H9 (cell line): ENCODE results near the gene ITK. TPM values are rescaled to one million over a fixed set of nuclear protein-coding genes. Genes with fewer than 3 reads are reported as not detected.

Experiments used
- DNase-seq: peaks from one replicate; pipeline ENCODE4 v3.0.0-alpha.2; 2017
- H2AFZ ChIP-seq: one replicate; pipeline ENCODE4 v1.6.1; 2013; ENCODE audit warnings: mild to moderate bottlenecking, low read length, control low read depth, moderate library complexity
- H2AK5ac ChIP-seq: 2 replicates; pipeline ENCODE4 v1.6.1; 2013; ENCODE audit warnings: low read length, control low read depth, mixed read lengths; ENCODE audit not compliant: insufficient read length
- H2BK120ac ChIP-seq: one replicate; pipeline ENCODE4 v1.6.1; 2013; ENCODE audit warnings: low read depth, mild to moderate bottlenecking, low read length, control low read depth, inconsistent platforms; ENCODE audit not compliant: poor library complexity, severe bottlenecking
- H2BK12ac ChIP-seq: 2 replicates; pipeline ENCODE4 v1.6.1; 2013; ENCODE audit warnings: low read length, control low read depth, mixed read lengths, low read depth; ENCODE audit not compliant: insufficient read length
- H2BK15ac ChIP-seq: 2 replicates; pipeline ENCODE4 v1.6.1; 2013; ENCODE audit warnings: low read depth, low read length, control low read depth
- H2BK20ac ChIP-seq: one replicate; pipeline ENCODE4 v1.6.1; 2013; ENCODE audit warnings: low read depth, mild to moderate bottlenecking, low read length, control low read depth, inconsistent platforms; ENCODE audit not compliant: poor library complexity, severe bottlenecking
- H2BK5ac ChIP-seq: 2 replicates; pipeline ENCODE4 v1.6.1; 2013; ENCODE audit warnings: low read length, control low read depth, mixed read lengths; ENCODE audit not compliant: insufficient read length
- H3K14ac ChIP-seq: 2 replicates; pipeline ENCODE4 v1.6.1; 2013; ENCODE audit warnings: low read length, control low read depth; ENCODE audit not compliant: insufficient read depth
- H3K18ac ChIP-seq: 2 replicates; pipeline ENCODE4 v1.6.1; 2013; ENCODE audit warnings: low read depth, mild to moderate bottlenecking, mixed read lengths, low read length, control low read depth; ENCODE audit not compliant: insufficient read length
- H3K23ac ChIP-seq: 2 replicates; pipeline ENCODE4 v1.6.1; 2013; ENCODE audit warnings: low read length, control low read depth, mixed read lengths, low read depth; ENCODE audit not compliant: insufficient read length
- H3K23me2 ChIP-seq: 2 replicates; pipeline ENCODE4 v1.6.1; 2013; ENCODE audit warnings: low read depth, mild to moderate bottlenecking, mixed read lengths, low read length, control low read depth; ENCODE audit not compliant: insufficient read length, poor library complexity, severe bottlenecking
- H3K27ac ChIP-seq: 2 replicates; pipeline ENCODE4 v1.5.1; 2013; ENCODE audit warnings: low read length, control low read depth, mixed read lengths, low read depth; ENCODE audit not compliant: insufficient read length
- H3K27me3 ChIP-seq: 2 replicates; pipeline ENCODE4 v1.6.1; 2013; ENCODE audit warnings: low read length, control low read depth, inconsistent platforms; ENCODE audit not compliant: insufficient read depth
- H3K4ac ChIP-seq: 2 replicates; pipeline ENCODE4 v1.6.1; 2013; ENCODE audit warnings: low read depth, mild to moderate bottlenecking, control low read depth, inconsistent platforms, low read length, moderate library complexity
- H3K4me1 ChIP-seq: 2 replicates; pipeline ENCODE4 v1.6.1; 2013; ENCODE audit warnings: low read length, control low read depth, inconsistent platforms; ENCODE audit not compliant: insufficient read depth
- H3K4me2 ChIP-seq: 2 replicates; pipeline ENCODE4 v1.6.1; 2013; ENCODE audit warnings: low read length, control low read depth, mixed read lengths; ENCODE audit not compliant: insufficient read length, insufficient read depth
- H3K56ac ChIP-seq: 2 replicates; pipeline ENCODE4 v1.6.1; 2013; ENCODE audit warnings: low read depth, mild to moderate bottlenecking, mixed read lengths, low read length, control low read depth; ENCODE audit not compliant: insufficient read length
- H3K79me1 ChIP-seq: 2 replicates; pipeline ENCODE4 v1.6.1; 2013; ENCODE audit warnings: low read depth, mild to moderate bottlenecking, moderate library complexity, low read length, control low read depth, inconsistent platforms; ENCODE audit not compliant: insufficient read depth, poor library complexity, severe bottlenecking
- H3K79me2 ChIP-seq: 2 replicates; pipeline ENCODE4 v1.6.1; 2013; ENCODE audit warnings: low read length, control low read depth, inconsistent platforms; ENCODE audit not compliant: insufficient read depth
- H3K9ac ChIP-seq: 2 replicates; pipeline ENCODE4 v1.6.1; 2013; ENCODE audit warnings: low read length, control low read depth, mixed read lengths; ENCODE audit not compliant: insufficient read length; ENCODE audit errors: extremely low read depth
- H3K9me3 ChIP-seq: one replicate; pipeline ENCODE4 v1.6.1; 2013; ENCODE audit warnings: low read depth, low read length, inconsistent platforms; ENCODE audit not compliant: control insufficient read depth
- H3T11ph ChIP-seq: one replicate; pipeline ENCODE4 v1.6.1; 2013; ENCODE audit warnings: mild to moderate bottlenecking, low read length, control low read depth, inconsistent platforms
- H4K20me1 ChIP-seq: one replicate; pipeline ENCODE4 v1.6.1; 2013; ENCODE audit not compliant: control insufficient read depth, insufficient read length, insufficient read depth
- H4K5ac ChIP-seq: 2 replicates; pipeline ENCODE4 v1.6.1; 2013; ENCODE audit warnings: low read depth, mild to moderate bottlenecking, mixed read lengths, low read length, control low read depth; ENCODE audit not compliant: insufficient read length
- H4K8ac ChIP-seq: replicated peaks from 2 replicates; pipeline ENCODE4 v1.6.1; 2013; ENCODE audit warnings: low read length, control low read depth, mixed read lengths, low read depth; ENCODE audit not compliant: insufficient read length
- H4K91ac ChIP-seq: 2 replicates; pipeline ENCODE4 v1.6.1; 2013; ENCODE audit warnings: low read depth, mild to moderate bottlenecking, moderate library complexity, mixed read lengths, low read length, control low read depth; ENCODE audit not compliant: insufficient read length
- H3K27ac Mint-ChIP-seq, 3 experiments: 2 replicates in 2 of 3; 3 replicates in 1 of 3; pipeline ENCODE4 v1.8.0; 2020 to 2021; ENCODE audit warnings: mixed read lengths in 3 of 3, mild to moderate bottlenecking in 1 of 3, moderate library complexity in 1 of 3
- H3K27me3 Mint-ChIP-seq: 2 replicates; pipeline ENCODE4 v1.8.0; 2021; ENCODE audit warnings: low read depth, mild to moderate bottlenecking, moderate library complexity, mixed read lengths
- H3K36me3 Mint-ChIP-seq, 3 experiments: 2 replicates in 2 of 3; 3 replicates in 1 of 3; pipeline ENCODE4 v1.8.0; 2020 to 2021; ENCODE audit warnings: low read depth in 3 of 3, mixed read lengths in 3 of 3; ENCODE audit not compliant: insufficient read depth in 1 of 3
- H3K4me1 Mint-ChIP-seq, 2 experiments: 2 replicates each; pipeline ENCODE4 v1.8.0; 2020; ENCODE audit warnings: mixed read lengths in 2 of 2
- H3K4me3 Mint-ChIP-seq, 2 experiments: 2 replicates in 1 of 2; 3 replicates in 1 of 2; pipeline ENCODE4 v1.8.0; 2020 to 2021; ENCODE audit warnings: mild to moderate bottlenecking in 2 of 2, mixed read lengths in 2 of 2, moderate library complexity in 1 of 2
- H3K9me3 Mint-ChIP-seq, 2 experiments: 2 replicates in 1 of 2; 3 replicates in 1 of 2; pipeline ENCODE4 v1.8.0; 2020; ENCODE audit warnings: mild to moderate bottlenecking in 2 of 2, mixed read lengths in 2 of 2, moderate library complexity in 1 of 2
- CTCF ChIP-seq: fragments of 200-600 bp; sonication (generic); conservative IDR thresholded peaks from 3 replicates; pipeline ENCODE4 v1.8.0; 2021; ENCODE audit warnings: antibody characterized with exemption, mild to moderate bottlenecking
- WGBS: extraction: QIAGEN DNeasy Blood & Tissue Kit; methylation state at CpG from one replicate; pipeline ENCODE4 v1.1.7; 2013; ENCODE audit warnings: missing lambda C conversion rate, low lambda C conversion rate, mixed read lengths; ENCODE audit not compliant: insufficient read length; ENCODE audit errors: extremely low coverage; 5-methylcytosine and 5-hydroxymethylcytosine counted together
- total RNA-seq: library from RNA; stranded (reverse); gene quantifications from 2 replicates; pipeline ENCODE4 v1.2.1, GENCODE V29; 2021

The ITK gene
- total RNA-seq, 1 experiment from 2014 or later, result 0.22 TPM

- Histone ChIP-seq H3K79me1 (no peaks in the 10 kb centered on the region), H2BK12ac (no peak overlapping the region), H4K8ac (no peak overlapping the region), H2BK15ac (no peak overlapping the region), H3K14ac (no peak overlapping the region), H3K23ac (no peak overlapping the region), H3K56ac (no peak overlapping the region), H2BK5ac (no peak overlapping the region), H3K4me1 (no peaks in the 10 kb centered on the region), H2BK20ac (no peak overlapping the region), H3T11ph (no peak overlapping the region), H4K91ac (no peak overlapping the region), H3K9ac (no peak overlapping the region), H2BK120ac (no peak overlapping the region), H4K5ac (no peak overlapping the region), H2AFZ (no peak overlapping the region), H3K27me3 (no peaks in the 10 kb centered on the region), H3K4ac (no peak overlapping the region), H3K79me2 (no peaks in the 10 kb centered on the region), H3K18ac (no peak overlapping the region), H3K27ac (no peak overlapping the region), H4K20me1 (no peaks in the 10 kb centered on the region), H2AK5ac (no peak overlapping the region), H3K23me2 (no peaks in the 10 kb centered on the region), H3K4me2 (no peak overlapping the region), H3K9me3 (no peaks in the 10 kb centered on the region)
- no peak for TF ChIP-seq CTCF
- DNase-seq, result no peak
- Mint-ChIP-seq H3K4me1 (0 out of 4 replicates have a peak, but pooled peaks cover under 1% of the 10 kb centered on the region in 2 experiments), H3K36me3 (no peaks in the 10 kb centered on the region), H3K27ac (no peak overlapping the region), H3K9me3 (no peaks in the 10 kb centered on the region), H3K27me3 (peaks cover 46% of the 10 kb centered on the region), H3K4me3 (no peak overlapping the region)
- WGBS, result no CpG with 5 or more reads among the region's 6 CpGs
Measured at GRCh38 chr5:157177953-157178352, 2.7 kb upstream of the ITK start.
